ENCODE results near the gene IL23R. TPM values are rescaled to one million over a fixed set of nuclear protein-coding genes. Genes with fewer than 3 reads are reported as not detected.

IL23R gene
- total RNA-seq, 1 donor, result not detected

- H3K27ac ChIP-seq (ENCODE audit: low read depth, low read length), result no peak overlapping the region
- no peak overlapping the region for H2AFZ ChIP-seq (ENCODE audit: low read length)
- H3K27me3 ChIP-seq (ENCODE audit: insufficient read depth, low read length), result peaks cover 44% of the 10 kb centered on the region
- no peak overlapping the region for H3K4me3 ChIP-seq (ENCODE audit: insufficient read depth, low read length)
- H4K20me1 ChIP-seq (ENCODE audit: insufficient read depth, low read length), result no peaks in the 10 kb centered on the region
- no peaks in the 10 kb centered on the region for H3K79me2 ChIP-seq (ENCODE audit: insufficient read depth, low read length)
- H3K9me3 ChIP-seq (ENCODE audit: low read depth, low read length), result no peaks in the 10 kb centered on the region
- DNase-seq (ENCODE audit: insufficient read length, low spot score, missing footprints), result no peak
- TF ChIP-seq CTCF (IDR thresholded peaks at IDR 0.05; ENCODE audit: extremely low read depth, low read depth, low read length), result no peak
- H3K4me1 ChIP-seq (ENCODE audit: insufficient read depth, low read length), result no peaks in the 10 kb centered on the region
- H3K36me3 ChIP-seq (ENCODE audit: insufficient read depth, low read length), result no peaks in the 10 kb centered on the region
- H3K4me2 ChIP-seq (ENCODE audit: insufficient read depth, low read length), result no peak overlapping the region
Measured at GRCh38 chr1:67308136-67308535, 141.9 kb downstream of the IL23R start.

Small RNA genes within 50 kb of the gene (small RNA-seq; reads per million reads assigned to genes)
- gene RNU4ATAC4P, result not detected
- gene RNU6-586P, result not detected

Other genes with a start within 250 kb of the IL23R start
- gene DNAI4, start 241.6 kb upstream of the IL23R start, total RNA-seq, result 12.7 and 15.0 TPM in 2 replicates
- gene MIER1, start 241.5 kb upstream of the IL23R start, total RNA-seq, result 53.2 and 58.0 TPM in 2 replicates
- 13.0 and 13.8 TPM in 2 replicates for gene SLC35D1, start 112.3 kb upstream of the IL23R start, total RNA-seq
- gene C1orf141, start 31.5 kb upstream of the IL23R start, total RNA-seq, result not detected in 2 replicates
- not detected in 2 replicates for gene IL12RB2, start 141.4 kb downstream of the IL23R start, total RNA-seq

All from osteoblast (primary cell).